SK-N-SH (cell line): ENCODE results near the gene HHAT. TPM values are rescaled to one million over a fixed set of nuclear protein-coding genes. Genes with fewer than 3 reads are reported as not detected.

Experiments used
- CTCF ChIA-PET: fragments of 300-600, 350-600 bp; formaldehyde crosslinking; extraction: SDS; loops from one replicate; lab custom pipeline; 2021; lab: Yijun Ruan, JAX
- POLR2A ChIA-PET: fragments of 350-600 bp; sonication (Branson Sonifier 250); formaldehyde crosslinking; extraction: SDS; loops from one replicate; lab custom pipeline; 2020; ENCODE audit warnings: antibody characterized with exemption, inconsistent platforms; lab: Yijun Ruan, JAX
- DNase-seq: peaks from one replicate; pipeline ENCODE4 v3.0.0; 2012
- H2AFZ ChIP-seq: fragments of 200-600 bp; sonication (generic); 2 replicates; pipeline ENCODE4 v1.8.1; 2016; ENCODE audit warnings: antibody characterized with exemption, mild to moderate bottlenecking, low read depth
- H3F3A ChIP-seq: fragments of 200-600 bp; sonication (generic); replicated peaks from 2 replicates; pipeline ENCODE3; 2016; ENCODE audit warnings: antibody characterized with exemption, mild to moderate bottlenecking; ENCODE audit not compliant: insufficient read depth
- H3K27ac ChIP-seq, 2 experiments: fragments of 200-500 bp in 1 of 2; fragments of 200-600 bp in 1 of 2; sonication (Bioruptor generic) in 1 of 2; sonication (generic), shearing (Covaris generic) in 1 of 2; 2 replicates each; pipeline versions ENCODE4 v1.5.1 to v1.6.1; 2014 to 2016; ENCODE audit warnings: low read depth in 2 of 2, inconsistent platforms in 1 of 2, low read length in 1 of 2, mild to moderate bottlenecking in 1 of 2, mixed read lengths in 1 of 2
- H3K27me3 ChIP-seq: fragments of 200-600 bp; sonication (generic), shearing (Covaris generic); 2 replicates; pipeline ENCODE4 v1.6.1; 2016; ENCODE audit warnings: mixed run types; ENCODE audit not compliant: insufficient read depth
- H3K36me3 ChIP-seq, 2 experiments: fragments of 200-500 bp in 1 of 2; fragments of 200-600 bp in 1 of 2; sonication (Bioruptor generic) in 1 of 2; sonication (generic) in 1 of 2; replicated peaks in 1 of 2; 2 replicates each; pipeline versions ENCODE3 to v1.5.1; 2014 to 2016; ENCODE audit warnings: low read length in 1 of 2, mild to moderate bottlenecking in 1 of 2; ENCODE audit not compliant: insufficient read depth in 2 of 2, control insufficient read depth in 1 of 2
- H3K4me1 ChIP-seq, 2 experiments: fragments of 200-500 bp in 1 of 2; fragments of 200-600 bp in 1 of 2; sonication (Bioruptor generic) in 1 of 2; sonication (generic), shearing (Covaris generic) in 1 of 2; 2 replicates each; pipeline versions ENCODE4 v1.5.1 to v1.6.1; 2014 to 2016; ENCODE audit warnings: low read depth in 1 of 2, low read length in 1 of 2, mixed run types in 1 of 2; ENCODE audit not compliant: insufficient read depth in 2 of 2, control insufficient read depth in 1 of 2
- H3K4me2 ChIP-seq: fragments of 200-600 bp; sonication (generic), shearing (Covaris generic); 2 replicates; pipeline ENCODE4 v1.6.1; 2017; ENCODE audit warnings: mixed run types
- H3K4me3 ChIP-seq, 2 experiments: fragments of 200-500 bp in 1 of 2; fragments of 200-600 bp in 1 of 2; sonication (Bioruptor generic) in 1 of 2; sonication (generic), shearing (Covaris generic) in 1 of 2; 2 replicates each; pipeline versions ENCODE4 v1.5.1 to v1.8.1; 2014 to 2016; ENCODE audit warnings: low read depth in 2 of 2, inconsistent platforms in 1 of 2, low read length in 1 of 2, mild to moderate bottlenecking in 1 of 2, mixed read lengths in 1 of 2, moderate library complexity in 1 of 2
- H3K79me2 ChIP-seq: fragments of 200-600 bp; sonication (generic); 2 replicates; pipeline ENCODE4 v1.8.1; 2017; ENCODE audit warnings: mild to moderate bottlenecking; ENCODE audit not compliant: insufficient read depth
- H3K9ac ChIP-seq: fragments of 200-600 bp; sonication (generic); 2 replicates; pipeline ENCODE4 v1.6.1; 2017; ENCODE audit warnings: mixed run types
- H3K9me2 ChIP-seq: fragments of 200-600 bp; sonication (generic); 2 replicates; pipeline ENCODE4 v1.6.1; 2017; ENCODE audit warnings: mixed run types
- H3K9me3 ChIP-seq: fragments of 200-600 bp; sonication (generic); 2 replicates; pipeline ENCODE4 v1.6.1; 2017; ENCODE audit warnings: mixed run types, mild to moderate bottlenecking, moderate library complexity
- H4K20me1 ChIP-seq: fragments of 200-600 bp; sonication (generic); 2 replicates; pipeline ENCODE4 v1.6.1; 2017; ENCODE audit warnings: mild to moderate bottlenecking, mixed run types; ENCODE audit not compliant: insufficient read depth
- CHD2 ChIP-seq: fragments of 150-350 bp; IDR thresholded peaks from 2 replicates; pipeline ENCODE4 v1.6.1; 2018; ENCODE audit warnings: low read length; ENCODE audit not compliant: partially characterized antibody
- CTCF ChIP-seq: fragments of 200-600 bp; sonication (generic); IDR thresholded peaks from 2 replicates; pipeline ENCODE4 v1.6.1; 2017; ENCODE audit warnings: antibody characterized with exemption, mild to moderate bottlenecking, moderate library complexity
- EP300 ChIP-seq, 2 experiments: IDR thresholded peaks; 2 replicates each; pipeline versions ENCODE4 v1.4.0 to v1.6.1; 2012; ENCODE audit warnings: borderline replicate concordance in 1 of 2, low read depth in 1 of 2, low read length in 1 of 2
- FOSL2 ChIP-seq: IDR thresholded peaks from 2 replicates; pipeline ENCODE4 v1.4.0; 2012; ENCODE audit warnings: low read depth, mild to moderate bottlenecking, moderate library complexity, borderline replicate concordance
- FOXJ3 ChIP-seq: sonication (generic); formaldehyde crosslinking; IDR thresholded peaks from 2 replicates; pipeline ENCODE4 v1.5.1; 2020; ENCODE audit warnings: mild to moderate bottlenecking, missing genetic modification reagents
- GABPA ChIP-seq: IDR thresholded peaks from 2 replicates; pipeline ENCODE4 v1.4.0; 2012; ENCODE audit warnings: low read depth, mild to moderate bottlenecking
- IRF3 ChIP-seq: fragments of 150-350 bp; IDR thresholded peaks from 2 replicates; pipeline ENCODE4 v1.6.1; 2016; ENCODE audit warnings: mild to moderate bottlenecking, low read depth, low read length
- MAX ChIP-seq: IDR thresholded peaks from 2 replicates; pipeline ENCODE4 v1.4.0; 2012; ENCODE audit warnings: low read depth
- MEF2A ChIP-seq: IDR thresholded peaks from 2 replicates; pipeline ENCODE4 v1.4.0; 2012; ENCODE audit warnings: low read depth, borderline replicate concordance
- NFIC ChIP-seq: IDR thresholded peaks from 2 replicates; pipeline ENCODE4 v1.4.0; 2012; ENCODE audit warnings: borderline replicate concordance
- PBX3 ChIP-seq: IDR thresholded peaks from 2 replicates; pipeline ENCODE4; 2012
- RAD21 ChIP-seq: IDR thresholded peaks from 2 replicates; pipeline ENCODE4 v1.6.1; 2012; ENCODE audit warnings: mild to moderate bottlenecking, low read length
- RCOR1 ChIP-seq: fragments of 150-350 bp; IDR thresholded peaks from 2 replicates; pipeline ENCODE4 v1.6.1; 2017; ENCODE audit warnings: antibody characterized with exemption, low read length
- REST ChIP-seq: IDR thresholded peaks from 2 replicates; pipeline ENCODE4 v1.6.1; 2012; ENCODE audit warnings: mild to moderate bottlenecking, low read depth, low read length, moderate library complexity
- RXRA ChIP-seq: IDR thresholded peaks from 2 replicates; pipeline ENCODE4 v1.4.0; 2012; ENCODE audit warnings: low read depth, mild to moderate bottlenecking, borderline replicate concordance
- TEAD4 ChIP-seq: IDR thresholded peaks from 2 replicates; pipeline ENCODE4 v1.4.0; 2012; ENCODE audit warnings: mild to moderate bottlenecking, borderline replicate concordance; ENCODE audit not compliant: insufficient read depth
- USF2 ChIP-seq: fragments of 150-350 bp; IDR thresholded peaks from 2 replicates; pipeline ENCODE4 v1.6.1; 2017; ENCODE audit warnings: antibody characterized with exemption, low read length, low read depth, borderline replicate concordance
- YY1 ChIP-seq: IDR thresholded peaks from 2 replicates; pipeline ENCODE4 v1.4.0; 2012; ENCODE audit warnings: low read depth, mild to moderate bottlenecking
- ZBTB33 ChIP-seq: IDR thresholded peaks from 2 replicates; pipeline ENCODE4 v1.4.0; 2012; ENCODE audit warnings: low read depth, borderline replicate concordance
- WGBS: methylation state at CpG from one replicate; pipeline ENCODE4 v1.1.6; 2017; ENCODE audit warnings: low lambda C conversion rate; 5-methylcytosine and 5-hydroxymethylcytosine counted together
- polyA plus RNA-seq, 3 experiments: library from polyadenylated mRNA; depleted of rRNA; stranded (reverse); fragments of >200 nt; gene quantifications; 2 replicates each; pipeline ENCODE4 v1.2.3, GENCODE V29; 2012

HHAT gene
- polyA plus RNA-seq, 1 of the 3 experiments (the other 2 are of a cell fraction): 8.1 TPM

- H3K4me1 ChIP-seq: peaks cover 0 to 60% of the 10 kb centered on the region in 2 experiments; a peak in 2 of 4 replicates
- H4K20me1 ChIP-seq: no peaks in the 10 kb centered on the region
- H3K4me2 ChIP-seq: no peak overlapping the region
- peak overlapping the region; percentile 12 to 95; a peak in 3 of 4 replicates for H3K27ac ChIP-seq
- CTCF ChIA-PET: interaction anchor here (0.7 to 2.1 kb wide), 9 partner anchors 8 to 604 kb away, joined by 3 to 7 read pairs (median 4); partner anchors contain the start of gene KCNH1
- 2% methylated on average over 3 of the region's 3 CpGs for WGBS
- no peaks in the 10 kb centered on the region for H3K9me3 ChIP-seq
- no peak overlapping the region for H3K9ac ChIP-seq
- no peaks in the 10 kb centered on the region for H3K9me2 ChIP-seq
- no peak overlapping the region for H2AFZ ChIP-seq
- H3K4me3 ChIP-seq: no peak overlapping the region
- no peaks in the 10 kb centered on the region for H3K27me3 ChIP-seq
- no peaks in the 10 kb centered on the region for H3F3A ChIP-seq
- POLR2A ChIA-PET: interaction anchor here (1.4 kb wide), 1 partner anchor 133 kb away, joined by 4 read pairs; no protein-coding TSS in a partner anchor
- DNase-seq: peak; percentile 54
- no peaks in the 10 kb centered on the region for H3K36me3 ChIP-seq
- no peaks in the 10 kb centered on the region for H3K79me2 ChIP-seq
- TF ChIP-seq RXRA: no peak
- no peak for TF ChIP-seq ZBTB33
- TF ChIP-seq GABPA: no peak
- no peak for TF ChIP-seq YY1
- peak; percentile 59 for TF ChIP-seq FOXJ3 (CRISPR knock-in tag)
- no peak for TF ChIP-seq RAD21
- no peak for TF ChIP-seq USF2
- no peak for TF ChIP-seq REST
- TF ChIP-seq IRF3: no peak
- TF ChIP-seq MEF2A: no peak
- TF ChIP-seq TEAD4: no peak
- peak in 1 of 2 experiments; percentile 63; a peak in 1 of 4 replicates for TF ChIP-seq EP300 (IDR thresholded peaks at IDR 0.05; ENCODE audit: borderline replicate concordance in 1 of 2, low read depth in 1 of 2, low read length in 1 of 2)
- TF ChIP-seq NFIC: no peak
- TF ChIP-seq CTCF: no peak
- peak; percentile 28 for TF ChIP-seq CHD2
- peak; percentile 25 for TF ChIP-seq PBX3
- TF ChIP-seq FOSL2: no peak
- TF ChIP-seq MAX: no peak
- peak; percentile 21; the same call in 1 of the 2 replicates for TF ChIP-seq RCOR1
Observed at GRCh38 chr1:210531475-210532222, 202.9 kb downstream of the HHAT start.
